Nephron progenitor cell (in vitro differentiated cells): ENCODE data around the gene PAOX.
A peak's percentile ranks its signal among the peaks of the same experiment; 100 is the strongest.
"Not testable (repeated sequence)": the region's sequence is repeated elsewhere in the genome, so short reads cannot be mapped to it uniquely, and the experiment has no call there.

Source experiments
- DNase-seq: peaks from one replicate; pipeline ENCODE4 v3.0.0; 2021
- H3K27ac Mint-ChIP-seq: 2 replicates; pipeline ENCODE4 v1.8.0; 2021; ENCODE audit warnings: mild to moderate bottlenecking, moderate library complexity, mixed read lengths
- H3K27me3 Mint-ChIP-seq: 2 replicates; pipeline ENCODE4 v1.8.0; 2021; ENCODE audit warnings: mild to moderate bottlenecking, low read depth, mixed read lengths; ENCODE audit not compliant: poor library complexity
- H3K36me3 Mint-ChIP-seq: 2 replicates; pipeline ENCODE4 v1.8.0; 2021; ENCODE audit warnings: low read depth, mixed read lengths
- H3K4me1 Mint-ChIP-seq: 2 replicates; pipeline ENCODE4 v1.8.0; 2021; ENCODE audit warnings: mixed read lengths
- H3K4me3 Mint-ChIP-seq: 2 replicates; pipeline ENCODE4 v1.8.0; 2021; ENCODE audit warnings: mild to moderate bottlenecking, moderate library complexity, mixed read lengths
- H3K9me3 Mint-ChIP-seq: 2 replicates; pipeline ENCODE4 v1.8.0; 2021; ENCODE audit warnings: mild to moderate bottlenecking, moderate library complexity, mixed read lengths
- CTCF ChIP-seq: fragments of 200-600 bp; sonication (generic); IDR thresholded peaks from 2 replicates; pipeline ENCODE4 v1.5.0; 2021; ENCODE audit warnings: antibody characterized with exemption

Gene PAOX

GRCh38 chr10:133420028-133420427, 41.0 kb downstream of the PAOX start:
- DNase-seq, result no peak
- Mint-ChIP-seq H3K27me3 (peaks cover 39% of the 10 kb centered on the region), H3K36me3 (peaks cover 31% of the 10 kb centered on the region), H3K9me3 (peaks cover 13% of the 10 kb centered on the region), H3K27ac (no peak overlapping the region), H3K4me1 (no peaks in the 10 kb centered on the region), H3K4me3 (no peak overlapping the region)
- TF ChIP-seq CTCF, result no peak

GRCh38 chr10:133420579-133420978, 41.5 kb downstream of the PAOX start:
- H3K9me3 Mint-ChIP-seq, result peaks cover 8% of the 10 kb centered on the region
- no peak overlapping the region for H3K27ac Mint-ChIP-seq
- no peak for TF ChIP-seq CTCF
- peaks cover 33% of the 10 kb centered on the region for H3K27me3 Mint-ChIP-seq
- no peaks in the 10 kb centered on the region for H3K4me1 Mint-ChIP-seq
- DNase-seq, result no peak
- peaks cover 25% of the 10 kb centered on the region for H3K36me3 Mint-ChIP-seq
- no peak overlapping the region for H3K4me3 Mint-ChIP-seq

- H3K4me3 Mint-ChIP-seq, result no peak overlapping the region
- no peak overlapping the region for H3K27ac Mint-ChIP-seq
- peaks cover 33% of the 10 kb centered on the region for H3K27me3 Mint-ChIP-seq
- peaks cover 17% of the 10 kb centered on the region for H3K36me3 Mint-ChIP-seq
- TF ChIP-seq CTCF, result no peak
- H3K9me3 Mint-ChIP-seq, result no peaks in the 10 kb centered on the region
- H3K4me1 Mint-ChIP-seq, result no peaks in the 10 kb centered on the region
- DNase-seq, result no peak
Measured at GRCh38 chr10:133421336-133422222, 42.5 kb downstream of the PAOX start.

- H3K27ac Mint-ChIP-seq, result no peak overlapping the region
- peaks cover 17% of the 10 kb centered on the region for H3K36me3 Mint-ChIP-seq
- H3K9me3 Mint-ChIP-seq, result no peaks in the 10 kb centered on the region
- H3K4me1 Mint-ChIP-seq, result no peaks in the 10 kb centered on the region
- peak overlapping the region; percentile 32 for H3K4me3 Mint-ChIP-seq
- H3K27me3 Mint-ChIP-seq, result peaks cover 33% of the 10 kb centered on the region
- TF ChIP-seq CTCF, result no peak
- no peak for DNase-seq
Measured at GRCh38 chr10:133422223-133422806, 43.3 kb downstream of the PAOX start.

- H3K4me3 Mint-ChIP-seq, result peak overlapping the region; percentile 60
- DNase-seq, result peak; percentile 46
- peaks cover 33% of the 10 kb centered on the region for H3K27me3 Mint-ChIP-seq
- no peak for TF ChIP-seq CTCF
- no peaks in the 10 kb centered on the region for H3K4me1 Mint-ChIP-seq
- peaks cover 1% of the 10 kb centered on the region for H3K9me3 Mint-ChIP-seq
- H3K36me3 Mint-ChIP-seq, result peaks cover 15% of the 10 kb centered on the region
- H3K27ac Mint-ChIP-seq, result no peak overlapping the region
Measured at GRCh38 chr10:133422807-133423771, 44.0 kb downstream of the PAOX start.

- Mint-ChIP-seq H3K27me3 (peaks cover 33% of the 10 kb centered on the region), H3K9me3 (peaks cover 12% of the 10 kb centered on the region)
- H3K36me3 Mint-ChIP-seq, H3K27ac Mint-ChIP-seq, H3K4me1 Mint-ChIP-seq, H3K4me3 Mint-ChIP-seq: not testable (repeated sequence)
- DNase-seq, result peak; percentile 33
Measured at GRCh38 chr10:133424102-133424501, 45.0 kb downstream of the PAOX start.

GRCh38 chr10:133424601-133425000, 45.5 kb downstream of the PAOX start, which contains the start of gene SPRN:
Gene SPRN, minus strand, starts transcription at chr10:133424625. Its CDS starts 944 bp downstream, at chr10:133423681.
- not testable (repeated sequence) for DNase-seq, H3K4me1 Mint-ChIP-seq, H3K36me3 Mint-ChIP-seq, H3K27ac Mint-ChIP-seq
- H3K27me3 Mint-ChIP-seq, result peaks cover 31% of the 10 kb centered on the region
- peak within 1 kb of the TSS; percentile 60 for H3K4me3 Mint-ChIP-seq
- H3K9me3 Mint-ChIP-seq, result peaks cover 17% of the 10 kb centered on the region

GRCh38 chr10:133429571-133429970, 50.5 kb downstream of the PAOX start:
- DNase-seq, H3K27ac Mint-ChIP-seq, H3K36me3 Mint-ChIP-seq, H3K4me1 Mint-ChIP-seq, H3K27me3 Mint-ChIP-seq, H3K4me3 Mint-ChIP-seq: not testable (repeated sequence)
- H3K9me3 Mint-ChIP-seq, result peaks cover 20% of the 10 kb centered on the region
